GM18868 (cell line): Measurements from ENCODE around the gene SLC25A43.
"Not testable (repeated sequence)": the region's sequence is repeated elsewhere in the genome, so short reads cannot be mapped to it uniquely, and the experiment has no call there.

ENCODE experiments used
- ATAC-seq: cut with Tn5 transposase; IDR thresholded peaks from one replicate; pipeline ENCODE4 v1.9.1; 2021; ENCODE audit warnings: mild to moderate bottlenecking, moderate library complexity; ENCODE audit not compliant: unreplicated experiment

Gene SLC25A43

GRCh38 chrX:119407681-119408080 is 8.5 kb downstream of the SLC25A43 start:
- no peak for ATAC-seq

- ATAC-seq, result no peak
These were observed 11.1 kb downstream of the SLC25A43 start for GRCh38 chrX:119410027-119410819.

- no peak for ATAC-seq
These were observed 11.7 kb downstream of the SLC25A43 start for GRCh38 chrX:119410854-119411253.

GRCh38 chrX:119411959-119412358 is 12.8 kb downstream of the SLC25A43 start:
- no peak for ATAC-seq

- no peak for ATAC-seq
These were observed 18.2 kb downstream of the SLC25A43 start for GRCh38 chrX:119417376-119417775.

GRCh38 chrX:119417842-119418241 is 18.7 kb downstream of the SLC25A43 start:
- ATAC-seq, result no peak

- ATAC-seq, result no peak
These were observed 20.0 kb downstream of the SLC25A43 start for GRCh38 chrX:119419146-119419545.

GRCh38 chrX:119419898-119420297 is 20.8 kb downstream of the SLC25A43 start:
- no peak for ATAC-seq

- ATAC-seq, result no peak
These were observed 22.0 kb downstream of the SLC25A43 start for GRCh38 chrX:119421016-119421705.

GRCh38 chrX:119423631-119424030 is 24.5 kb downstream of the SLC25A43 start:
- no peak for ATAC-seq

- no peak for ATAC-seq
These were observed 25.9 kb downstream of the SLC25A43 start for GRCh38 chrX:119424999-119425398.

- ATAC-seq, result peak; percentile 91
These were observed 28.1 kb downstream of the SLC25A43 start for GRCh38 chrX:119427024-119427794.

- ATAC-seq, result no peak
These were observed 28.7 kb downstream of the SLC25A43 start for GRCh38 chrX:119427795-119428185.

GRCh38 chrX:119429471-119429870 is 30.3 kb downstream of the SLC25A43 start:
- no peak for ATAC-seq

GRCh38 chrX:119441295-119441694 is 42.2 kb downstream of the SLC25A43 start:
- not testable (repeated sequence) for ATAC-seq

GRCh38 chrX:119442286-119442685 is 43.1 kb downstream of the SLC25A43 start:
- ATAC-seq, result no peak

- no peak for ATAC-seq
These were observed 54.1 kb downstream of the SLC25A43 start for GRCh38 chrX:119453202-119453601.

- ATAC-seq, result no peak
These were observed 56.1 kb downstream of the SLC25A43 start for GRCh38 chrX:119455264-119455663.

GRCh38 chrX:119459181-119459580 is 60.0 kb downstream of the SLC25A43 start:
- ATAC-seq, result no peak

GRCh38 chrX:119465555-119465954 is 66.4 kb downstream of the SLC25A43 start:
- ATAC-seq, result no peak

GRCh38 chrX:119466970-119467369 is 67.8 kb downstream of the SLC25A43 start:
- ATAC-seq, result no peak

GRCh38 chrX:119467433-119467832 is 68.3 kb downstream of the SLC25A43 start:
- no peak for ATAC-seq
